ENCODE measurements around the gene PDZD2.

- TF ChIP-seq, protein P1, sequence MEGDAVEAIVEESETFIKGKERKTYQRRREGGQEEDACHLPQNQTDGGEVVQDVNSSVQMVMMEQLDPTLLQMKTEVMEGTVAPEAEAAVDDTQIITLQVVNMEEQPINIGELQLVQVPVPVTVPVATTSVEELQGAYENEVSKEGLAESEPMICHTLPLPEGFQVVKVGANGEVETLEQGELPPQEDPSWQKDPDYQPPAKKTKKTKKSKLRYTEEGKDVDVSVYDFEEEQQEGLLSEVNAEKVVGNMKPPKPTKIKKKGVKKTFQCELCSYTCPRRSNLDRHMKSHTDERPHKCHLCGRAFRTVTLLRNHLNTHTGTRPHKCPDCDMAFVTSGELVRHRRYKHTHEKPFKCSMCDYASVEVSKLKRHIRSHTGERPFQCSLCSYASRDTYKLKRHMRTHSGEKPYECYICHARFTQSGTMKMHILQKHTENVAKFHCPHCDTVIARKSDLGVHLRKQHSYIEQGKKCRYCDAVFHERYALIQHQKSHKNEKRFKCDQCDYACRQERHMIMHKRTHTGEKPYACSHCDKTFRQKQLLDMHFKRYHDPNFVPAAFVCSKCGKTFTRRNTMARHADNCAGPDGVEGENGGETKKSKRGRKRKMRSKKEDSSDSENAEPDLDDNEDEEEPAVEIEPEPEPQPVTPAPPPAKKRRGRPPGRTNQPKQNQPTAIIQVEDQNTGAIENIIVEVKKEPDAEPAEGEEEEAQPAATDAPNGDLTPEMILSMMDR (IDR thresholded peaks at IDR 0.05) = no peak
- TF ChIP-seq POLR2A (IDR thresholded peaks at IDR 0.05) = no peak
Measured at GRCh38 chr5:31611002-31611401, 27.9 kb upstream of the PDZD2 start.
